SH-SY5Y (cell line): Measurements from ENCODE around the gene SNAI3.

ENCODE experiments used
- GATA2 ChIP-seq: IDR thresholded peaks from 2 replicates; pipeline ENCODE4 v1.6.1; 2011; ENCODE audit warnings: mild to moderate bottlenecking, low read depth, low read length
- GATA3 ChIP-seq: IDR thresholded peaks from 2 replicates; pipeline ENCODE4 v1.6.1; 2011; ENCODE audit warnings: low read depth, mild to moderate bottlenecking, low read length, moderate library complexity

DNA sequence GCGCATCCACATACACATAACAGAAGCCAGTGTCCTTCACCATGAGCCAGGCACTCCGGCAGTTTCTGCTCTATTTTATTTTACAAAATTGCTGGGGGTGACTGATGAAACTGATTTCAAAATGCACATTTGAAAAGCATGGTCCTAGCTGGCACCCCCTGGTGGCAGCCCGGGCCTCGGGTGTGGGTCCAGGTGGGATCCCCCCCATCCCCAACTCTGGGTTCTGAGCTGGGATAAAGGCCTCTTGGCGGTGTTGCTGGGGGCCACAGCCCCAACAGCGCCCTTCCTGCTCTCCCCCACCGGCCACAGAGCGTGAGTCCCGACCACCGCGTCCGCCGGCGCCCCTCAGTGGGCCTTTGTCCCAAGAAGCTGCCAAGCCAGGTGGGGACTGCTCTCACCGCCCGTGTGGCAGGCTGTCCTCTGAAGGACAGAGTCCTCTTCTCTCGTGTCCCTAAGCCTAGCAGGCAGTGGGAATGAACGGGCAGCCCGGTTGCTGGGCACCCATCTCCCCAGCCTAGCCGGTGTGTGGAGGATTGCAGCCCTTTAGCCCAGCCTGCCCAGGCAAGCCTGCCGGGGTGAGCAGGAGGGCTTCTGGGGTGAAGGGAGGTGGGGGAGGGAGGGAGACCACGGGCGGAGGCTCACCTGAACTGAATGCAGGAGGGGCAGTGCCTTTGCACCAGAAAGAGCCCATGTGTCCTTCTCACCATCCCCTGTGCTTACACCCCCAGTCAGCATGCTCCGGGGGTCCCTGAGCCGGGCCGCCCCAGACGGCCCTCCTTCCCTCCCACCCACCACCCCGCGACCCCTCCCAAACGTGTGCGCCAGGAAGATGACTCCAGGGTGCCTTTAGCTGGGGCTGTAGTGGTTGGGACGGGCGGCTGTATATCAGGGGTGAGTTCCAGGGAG is 898 bp downstream of the SNAI3 start:
- no peak for TF ChIP-seq GATA3
- no peak for TF ChIP-seq GATA2
